ENCODE data around the gene GLIS1. TPM values are rescaled to one million over a fixed set of nuclear protein-coding genes. Genes with fewer than 3 reads are reported as not detected.

GLIS1 gene
- polyA plus RNA-seq, 1 experiment: 1.9 TPM

DNA sequence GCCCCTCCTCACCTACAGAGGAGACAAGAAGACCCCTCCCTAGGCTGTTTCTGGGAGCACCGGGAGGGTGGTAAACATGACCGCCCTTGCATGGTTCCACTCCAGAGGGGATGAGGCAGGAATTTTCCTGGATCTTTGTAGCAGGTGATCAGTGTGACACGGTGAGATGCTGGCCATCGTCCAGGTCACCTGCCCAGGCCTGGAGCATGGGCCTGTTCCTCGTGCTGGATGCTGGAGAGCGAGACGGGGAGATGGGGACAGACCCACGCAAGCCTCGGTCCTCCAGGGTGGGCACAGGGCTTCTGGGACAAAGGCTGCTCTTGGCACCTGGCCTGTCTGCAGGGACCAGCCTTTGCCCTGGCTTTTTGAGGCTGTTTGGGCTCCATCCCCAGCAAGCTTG lies 233.6 kb downstream of the GLIS1 start:
- ChIA-PET POLR2A (no interaction called here), CTCF (interaction anchor here (1.1 kb wide), 1 partner anchor 10 kb away, joined by 3 read pairs; no protein-coding TSS in a partner anchor)
- no peaks in the 10 kb centered on the region for H3K36me3 ChIP-seq (ENCODE audit: control insufficient read depth, insufficient read depth, low read length)
- no peak overlapping the region for H3K4me3 ChIP-seq (ENCODE audit: low read depth, low read length)
- H3K27me3 ChIP-seq (ENCODE audit: control insufficient read depth, insufficient read depth, low read length): peaks cover 5% of the 10 kb centered on the region
- TF ChIP-seq, protein P1, sequence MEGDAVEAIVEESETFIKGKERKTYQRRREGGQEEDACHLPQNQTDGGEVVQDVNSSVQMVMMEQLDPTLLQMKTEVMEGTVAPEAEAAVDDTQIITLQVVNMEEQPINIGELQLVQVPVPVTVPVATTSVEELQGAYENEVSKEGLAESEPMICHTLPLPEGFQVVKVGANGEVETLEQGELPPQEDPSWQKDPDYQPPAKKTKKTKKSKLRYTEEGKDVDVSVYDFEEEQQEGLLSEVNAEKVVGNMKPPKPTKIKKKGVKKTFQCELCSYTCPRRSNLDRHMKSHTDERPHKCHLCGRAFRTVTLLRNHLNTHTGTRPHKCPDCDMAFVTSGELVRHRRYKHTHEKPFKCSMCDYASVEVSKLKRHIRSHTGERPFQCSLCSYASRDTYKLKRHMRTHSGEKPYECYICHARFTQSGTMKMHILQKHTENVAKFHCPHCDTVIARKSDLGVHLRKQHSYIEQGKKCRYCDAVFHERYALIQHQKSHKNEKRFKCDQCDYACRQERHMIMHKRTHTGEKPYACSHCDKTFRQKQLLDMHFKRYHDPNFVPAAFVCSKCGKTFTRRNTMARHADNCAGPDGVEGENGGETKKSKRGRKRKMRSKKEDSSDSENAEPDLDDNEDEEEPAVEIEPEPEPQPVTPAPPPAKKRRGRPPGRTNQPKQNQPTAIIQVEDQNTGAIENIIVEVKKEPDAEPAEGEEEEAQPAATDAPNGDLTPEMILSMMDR (IDR thresholded peaks at IDR 0.05; ENCODE audit: insufficient read depth, low read depth, low read length): no peak
- DNase-seq (ENCODE audit: low read depth): no peak

DNA sequence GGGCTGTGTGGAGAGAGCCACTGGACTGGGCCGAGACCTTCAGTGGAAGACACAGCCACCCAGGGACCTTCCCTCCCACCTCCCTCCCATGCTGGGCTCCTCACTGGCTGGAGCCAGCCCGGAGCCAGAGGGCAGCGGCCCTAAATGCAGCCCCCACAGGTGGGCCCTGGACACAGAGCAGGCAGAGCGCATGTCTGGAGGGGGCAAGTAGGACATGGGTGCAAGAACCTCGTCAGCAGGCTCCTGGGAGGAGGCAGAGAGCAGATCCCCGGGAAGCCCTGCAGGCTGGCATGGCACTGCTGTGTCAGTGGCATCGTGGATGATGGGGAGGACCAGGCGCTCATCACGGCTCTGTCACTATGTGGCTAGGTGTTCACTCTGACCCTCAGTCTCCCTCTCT lies 234.1 kb downstream of the GLIS1 start:
- peaks cover 7% of the 10 kb centered on the region for H3K27me3 ChIP-seq (ENCODE audit: control insufficient read depth, insufficient read depth, low read length)
- no peak for DNase-seq (ENCODE audit: low read depth)
- TF ChIP-seq, protein P1 (IDR thresholded peaks at IDR 0.05; ENCODE audit: insufficient read depth, low read depth, low read length): no peak
- POLR2A ChIA-PET: no interaction called here
- H3K4me3 ChIP-seq (ENCODE audit: low read depth, low read length): no peak overlapping the region
- H3K36me3 ChIP-seq (ENCODE audit: control insufficient read depth, insufficient read depth, low read length): no peaks in the 10 kb centered on the region
- CTCF ChIA-PET: interaction anchor here (1.1 kb wide), 1 partner anchor 9 kb away, joined by 3 read pairs; no protein-coding TSS in a partner anchor

DNA sequence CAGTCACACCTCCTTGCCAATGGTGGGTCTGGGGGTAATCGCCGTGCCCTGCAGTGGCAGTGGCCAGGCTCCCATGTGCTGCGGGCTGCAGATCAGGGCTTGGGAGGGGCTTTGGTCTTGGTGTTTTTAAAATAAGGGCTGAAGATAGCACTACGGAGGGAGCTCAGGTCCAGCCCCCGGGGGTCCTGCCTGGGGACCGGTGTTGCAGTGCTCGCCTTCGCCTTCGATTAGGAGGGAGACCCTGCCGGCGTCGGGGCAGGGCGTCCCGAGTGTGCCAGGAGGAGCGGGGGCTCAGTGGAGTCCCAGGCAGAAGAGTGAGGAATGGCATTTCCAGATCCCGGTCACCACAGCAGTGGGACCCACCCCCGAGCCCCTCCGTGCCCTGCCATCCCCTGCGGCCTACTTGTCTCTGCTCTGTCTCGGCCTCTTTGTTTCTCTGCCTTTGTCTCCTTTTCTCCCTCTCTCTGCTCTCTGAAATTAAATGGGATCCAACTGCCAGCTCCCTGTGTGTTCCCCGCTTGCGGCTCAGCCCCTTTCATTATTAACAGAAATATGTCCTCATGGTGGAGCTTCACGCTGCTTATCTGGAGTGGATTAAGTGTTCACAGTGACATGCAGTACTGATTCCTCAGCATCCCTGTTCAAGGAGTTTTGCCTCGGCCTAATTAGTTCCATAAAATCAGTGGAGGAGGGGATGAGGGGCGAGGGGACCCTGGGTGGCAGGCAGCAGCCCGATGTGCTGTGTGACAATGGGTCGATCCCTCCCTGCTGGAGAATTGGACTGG lies 235.3 kb downstream of the GLIS1 start:
- Histone ChIP-seq H3K27me3 (ENCODE audit: control insufficient read depth, insufficient read depth, low read length) (peaks cover 7% of the 10 kb centered on the region), H3K4me3 (ENCODE audit: low read depth, low read length) (no peak overlapping the region), H3K36me3 (ENCODE audit: control insufficient read depth, insufficient read depth, low read length) (no peaks in the 10 kb centered on the region)
- no peak for DNase-seq (ENCODE audit: low read depth)
- ChIA-PET CTCF (interaction anchor here (0.7 kb wide), 1 partner anchor 18 kb away, joined by 3 read pairs; no protein-coding TSS in a partner anchor), POLR2A (no interaction called here)
- TF ChIP-seq, protein P1 (IDR thresholded peaks at IDR 0.05; ENCODE audit: insufficient read depth, low read depth, low read length): no peak

DNA sequence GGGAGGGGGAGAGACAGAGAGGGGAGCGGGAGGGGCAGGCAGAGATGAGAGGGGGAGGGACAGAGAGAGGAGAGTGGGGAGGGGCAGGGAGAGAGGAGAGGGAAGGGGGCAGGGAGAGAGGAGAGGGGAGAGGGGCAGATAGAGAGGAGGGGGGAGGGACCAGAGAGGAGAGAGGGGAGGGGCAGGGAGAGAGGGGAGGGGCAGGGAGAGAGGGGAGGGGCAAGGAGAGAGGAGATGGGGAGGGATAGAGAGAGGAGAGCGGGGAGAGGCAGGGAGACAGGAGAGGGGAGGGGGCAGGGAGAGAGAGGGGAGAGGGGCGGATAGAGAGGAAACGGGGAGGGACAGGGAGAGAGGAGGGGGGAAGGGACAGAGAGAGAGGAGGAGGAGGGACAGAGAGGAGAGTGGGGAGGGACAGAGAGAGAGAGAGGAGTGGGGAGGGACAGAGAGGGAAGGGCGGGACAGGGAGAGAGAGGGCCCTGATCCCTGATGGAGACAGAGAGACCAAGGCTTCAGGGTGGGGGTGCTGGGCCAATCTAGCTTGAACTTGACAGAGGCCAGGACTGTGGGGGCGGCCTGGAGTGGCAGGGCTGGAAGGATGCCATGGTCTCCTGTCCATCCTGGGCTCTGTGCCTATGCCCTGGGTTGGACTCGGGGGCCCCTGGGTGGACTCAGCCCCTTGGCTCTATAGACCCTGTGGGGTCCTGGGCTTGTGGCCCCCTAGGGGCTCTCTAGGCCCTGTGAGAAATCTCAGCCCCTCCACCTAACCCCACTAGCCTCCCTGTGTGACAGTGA lies 236.1 kb downstream of the GLIS1 start:
- DNase-seq (ENCODE audit: low read depth): no peak
- ChIA-PET POLR2A (no interaction called here), CTCF (no interaction called here)
- Histone ChIP-seq H3K27me3 (ENCODE audit: control insufficient read depth, insufficient read depth, low read length) (peaks cover 7% of the 10 kb centered on the region), H3K36me3 (ENCODE audit: control insufficient read depth, insufficient read depth, low read length) (no peaks in the 10 kb centered on the region), H3K4me3 (ENCODE audit: low read depth, low read length) (no peak overlapping the region)
- TF ChIP-seq, protein P1 (IDR thresholded peaks at IDR 0.05; ENCODE audit: insufficient read depth, low read depth, low read length): no peak

All from BJ (cell line).